ENCODE measurements around the gene RPRML. TPM values are rescaled to one million over a fixed set of nuclear protein-coding genes. Genes with fewer than 3 reads are reported as not detected.

RPRML gene
- total RNA-seq, 1 experiment from 2014 or later = 4.7 TPM

- Mint-ChIP-seq H3K36me3 (peaks cover 15% of the 10 kb centered on the region), H3K9me3 (no peaks in the 10 kb centered on the region), H3K27ac (peak overlapping the region; percentile 30; the same call in 1 of the 2 replicates), H3K4me1 (peaks cover 40% of the 10 kb centered on the region), H3K27me3 (ENCODE audit: low read depth) (no peaks in the 10 kb centered on the region), H3K4me3 (no peak overlapping the region)
- ChIA-PET POLR2A (interaction anchor here (0.7 kb wide), 1 partner anchor 73 kb away, joined by 3 read pairs; no protein-coding TSS in a partner anchor), CTCF (interaction anchor here (0.6 to 8.4 kb wide), 48 partner anchors 9 to 419 kb away, joined by 3 to 118 read pairs (median 6); partner anchors contain the start of genes EFCAB13, RPRML and WNT9B)
- DNase-seq (ENCODE audit: low spot score) (no peak), ATAC-seq (no peak)
- TF ChIP-seq, protein P1, sequence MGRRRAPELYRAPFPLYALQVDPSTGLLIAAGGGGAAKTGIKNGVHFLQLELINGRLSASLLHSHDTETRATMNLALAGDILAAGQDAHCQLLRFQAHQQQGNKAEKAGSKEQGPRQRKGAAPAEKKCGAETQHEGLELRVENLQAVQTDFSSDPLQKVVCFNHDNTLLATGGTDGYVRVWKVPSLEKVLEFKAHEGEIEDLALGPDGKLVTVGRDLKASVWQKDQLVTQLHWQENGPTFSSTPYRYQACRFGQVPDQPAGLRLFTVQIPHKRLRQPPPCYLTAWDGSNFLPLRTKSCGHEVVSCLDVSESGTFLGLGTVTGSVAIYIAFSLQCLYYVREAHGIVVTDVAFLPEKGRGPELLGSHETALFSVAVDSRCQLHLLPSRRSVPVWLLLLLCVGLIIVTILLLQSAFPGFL (CRISPR knock-in tag; IDR thresholded peaks at IDR 0.05; ENCODE audit: borderline replicate concordance) = 0 out of 2 replicates have a peak, but pooled peaks have one; percentile 10
- no peak for TF ChIP-seq NFE2L1 (CRISPR knock-in tag; IDR thresholded peaks at IDR 0.05)
These were observed 35.9 kb downstream of the RPRML start for GRCh38 chr17:46943218-46943500.

- H3K27me3 Mint-ChIP-seq (ENCODE audit: low read depth) = no peaks in the 10 kb centered on the region
- peaks cover 40% of the 10 kb centered on the region for H3K4me1 Mint-ChIP-seq
- TF ChIP-seq, protein P2, sequence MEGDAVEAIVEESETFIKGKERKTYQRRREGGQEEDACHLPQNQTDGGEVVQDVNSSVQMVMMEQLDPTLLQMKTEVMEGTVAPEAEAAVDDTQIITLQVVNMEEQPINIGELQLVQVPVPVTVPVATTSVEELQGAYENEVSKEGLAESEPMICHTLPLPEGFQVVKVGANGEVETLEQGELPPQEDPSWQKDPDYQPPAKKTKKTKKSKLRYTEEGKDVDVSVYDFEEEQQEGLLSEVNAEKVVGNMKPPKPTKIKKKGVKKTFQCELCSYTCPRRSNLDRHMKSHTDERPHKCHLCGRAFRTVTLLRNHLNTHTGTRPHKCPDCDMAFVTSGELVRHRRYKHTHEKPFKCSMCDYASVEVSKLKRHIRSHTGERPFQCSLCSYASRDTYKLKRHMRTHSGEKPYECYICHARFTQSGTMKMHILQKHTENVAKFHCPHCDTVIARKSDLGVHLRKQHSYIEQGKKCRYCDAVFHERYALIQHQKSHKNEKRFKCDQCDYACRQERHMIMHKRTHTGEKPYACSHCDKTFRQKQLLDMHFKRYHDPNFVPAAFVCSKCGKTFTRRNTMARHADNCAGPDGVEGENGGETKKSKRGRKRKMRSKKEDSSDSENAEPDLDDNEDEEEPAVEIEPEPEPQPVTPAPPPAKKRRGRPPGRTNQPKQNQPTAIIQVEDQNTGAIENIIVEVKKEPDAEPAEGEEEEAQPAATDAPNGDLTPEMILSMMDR (IDR thresholded peaks at IDR 0.05) = peak; percentile 85
- TF ChIP-seq, protein P3, sequence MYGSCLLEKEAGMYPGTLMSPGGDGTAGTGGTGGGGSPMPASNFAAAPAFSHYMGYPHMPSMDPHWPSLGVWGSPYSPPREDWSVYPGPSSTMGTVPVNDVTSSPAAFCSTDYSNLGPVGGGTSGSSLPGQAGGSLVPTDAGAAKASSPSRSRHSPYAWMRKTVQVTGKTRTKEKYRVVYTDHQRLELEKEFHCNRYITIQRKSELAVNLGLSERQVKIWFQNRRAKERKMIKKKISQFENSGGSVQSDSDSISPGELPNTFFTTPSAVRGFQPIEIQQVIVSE (CRISPR knock-in tag; IDR thresholded peaks at IDR 0.05; ENCODE audit: borderline replicate concordance) = no peak
- 0 out of 2 replicates have a peak, but pooled peaks have one; percentile 11 for TF ChIP-seq NFE2L1 (CRISPR knock-in tag; IDR thresholded peaks at IDR 0.05)
- ATAC-seq (peak; percentile 62), DNase-seq (ENCODE audit: low spot score) (peak; percentile 87)
- H3K4me3 Mint-ChIP-seq = no peak overlapping the region
- ChIA-PET POLR2A (interaction anchor here (0.7 to 0.8 kb wide), 2 partner anchors 73 to 122 kb away, joined by 3 read pairs; no protein-coding TSS in a partner anchor), CTCF (interaction anchor here (0.6 to 8.4 kb wide), 59 partner anchors 8 to 420 kb away, joined by 3 to 118 read pairs (median 5); partner anchors contain the start of genes EFCAB13, RPRML and WNT9B)
- H3K27ac Mint-ChIP-seq = no peak overlapping the region
- no peaks in the 10 kb centered on the region for H3K9me3 Mint-ChIP-seq
- peaks cover 19% of the 10 kb centered on the region for H3K36me3 Mint-ChIP-seq
These were observed 36.4 kb downstream of the RPRML start for GRCh38 chr17:46942441-46943217.

GRCh38 chr17:46940692-46941404 is 38.2 kb downstream of the RPRML start:
- Mint-ChIP-seq H3K4me3 (no peak overlapping the region), H3K27me3 (ENCODE audit: low read depth) (no peaks in the 10 kb centered on the region), H3K4me1 (peaks cover 38% of the 10 kb centered on the region), H3K27ac (peak overlapping the region; percentile 80; the same call in 1 of the 2 replicates), H3K36me3 (peaks cover 31% of the 10 kb centered on the region), H3K9me3 (no peaks in the 10 kb centered on the region)
- DNase-seq (ENCODE audit: low spot score) = peak; percentile 88
- CTCF ChIA-PET = interaction anchor here (0.5 to 8.4 kb wide), 28 partner anchors 15 to 204 kb away, joined by 3 to 118 read pairs (median 4); partner anchors contain the start of gene RPRML
- peak; percentile 80 for ATAC-seq
- POLR2A ChIA-PET = no interaction called here
- 0 out of 2 replicates have a peak, but pooled peaks have one; percentile 49 for TF ChIP-seq NFE2L1 (CRISPR knock-in tag; IDR thresholded peaks at IDR 0.05)
- TF ChIP-seq, protein P4, sequence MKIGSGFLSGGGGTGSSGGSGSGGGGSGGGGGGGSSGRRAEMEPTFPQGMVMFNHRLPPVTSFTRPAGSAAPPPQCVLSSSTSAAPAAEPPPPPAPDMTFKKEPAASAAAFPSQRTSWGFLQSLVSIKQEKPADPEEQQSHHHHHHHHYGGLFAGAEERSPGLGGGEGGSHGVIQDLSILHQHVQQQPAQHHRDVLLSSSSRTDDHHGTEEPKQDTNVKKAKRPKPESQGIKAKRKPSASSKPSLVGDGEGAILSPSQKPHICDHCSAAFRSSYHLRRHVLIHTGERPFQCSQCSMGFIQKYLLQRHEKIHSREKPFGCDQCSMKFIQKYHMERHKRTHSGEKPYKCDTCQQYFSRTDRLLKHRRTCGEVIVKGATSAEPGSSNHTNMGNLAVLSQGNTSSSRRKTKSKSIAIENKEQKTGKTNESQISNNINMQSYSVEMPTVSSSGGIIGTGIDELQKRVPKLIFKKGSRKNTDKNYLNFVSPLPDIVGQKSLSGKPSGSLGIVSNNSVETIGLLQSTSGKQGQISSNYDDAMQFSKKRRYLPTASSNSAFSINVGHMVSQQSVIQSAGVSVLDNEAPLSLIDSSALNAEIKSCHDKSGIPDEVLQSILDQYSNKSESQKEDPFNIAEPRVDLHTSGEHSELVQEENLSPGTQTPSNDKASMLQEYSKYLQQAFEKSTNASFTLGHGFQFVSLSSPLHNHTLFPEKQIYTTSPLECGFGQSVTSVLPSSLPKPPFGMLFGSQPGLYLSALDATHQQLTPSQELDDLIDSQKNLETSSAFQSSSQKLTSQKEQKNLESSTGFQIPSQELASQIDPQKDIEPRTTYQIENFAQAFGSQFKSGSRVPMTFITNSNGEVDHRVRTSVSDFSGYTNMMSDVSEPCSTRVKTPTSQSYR (CRISPR knock-in tag; IDR thresholded peaks at IDR 0.05) = no peak
- TF ChIP-seq, protein P2 (IDR thresholded peaks at IDR 0.05) = peak; percentile 64
- peak; percentile 73 for TF ChIP-seq USF2 (CRISPR knock-in tag; IDR thresholded peaks at IDR 0.05)
- TF ChIP-seq SP1 (CRISPR knock-in tag; conservative IDR thresholded peaks at IDR 0.05) = 0 out of 2 replicates have a peak, but pooled peaks have one; percentile 34
- no peak for TF ChIP-seq PRRX2 (CRISPR knock-in tag; IDR thresholded peaks at IDR 0.05)
- TF ChIP-seq, protein P5, sequence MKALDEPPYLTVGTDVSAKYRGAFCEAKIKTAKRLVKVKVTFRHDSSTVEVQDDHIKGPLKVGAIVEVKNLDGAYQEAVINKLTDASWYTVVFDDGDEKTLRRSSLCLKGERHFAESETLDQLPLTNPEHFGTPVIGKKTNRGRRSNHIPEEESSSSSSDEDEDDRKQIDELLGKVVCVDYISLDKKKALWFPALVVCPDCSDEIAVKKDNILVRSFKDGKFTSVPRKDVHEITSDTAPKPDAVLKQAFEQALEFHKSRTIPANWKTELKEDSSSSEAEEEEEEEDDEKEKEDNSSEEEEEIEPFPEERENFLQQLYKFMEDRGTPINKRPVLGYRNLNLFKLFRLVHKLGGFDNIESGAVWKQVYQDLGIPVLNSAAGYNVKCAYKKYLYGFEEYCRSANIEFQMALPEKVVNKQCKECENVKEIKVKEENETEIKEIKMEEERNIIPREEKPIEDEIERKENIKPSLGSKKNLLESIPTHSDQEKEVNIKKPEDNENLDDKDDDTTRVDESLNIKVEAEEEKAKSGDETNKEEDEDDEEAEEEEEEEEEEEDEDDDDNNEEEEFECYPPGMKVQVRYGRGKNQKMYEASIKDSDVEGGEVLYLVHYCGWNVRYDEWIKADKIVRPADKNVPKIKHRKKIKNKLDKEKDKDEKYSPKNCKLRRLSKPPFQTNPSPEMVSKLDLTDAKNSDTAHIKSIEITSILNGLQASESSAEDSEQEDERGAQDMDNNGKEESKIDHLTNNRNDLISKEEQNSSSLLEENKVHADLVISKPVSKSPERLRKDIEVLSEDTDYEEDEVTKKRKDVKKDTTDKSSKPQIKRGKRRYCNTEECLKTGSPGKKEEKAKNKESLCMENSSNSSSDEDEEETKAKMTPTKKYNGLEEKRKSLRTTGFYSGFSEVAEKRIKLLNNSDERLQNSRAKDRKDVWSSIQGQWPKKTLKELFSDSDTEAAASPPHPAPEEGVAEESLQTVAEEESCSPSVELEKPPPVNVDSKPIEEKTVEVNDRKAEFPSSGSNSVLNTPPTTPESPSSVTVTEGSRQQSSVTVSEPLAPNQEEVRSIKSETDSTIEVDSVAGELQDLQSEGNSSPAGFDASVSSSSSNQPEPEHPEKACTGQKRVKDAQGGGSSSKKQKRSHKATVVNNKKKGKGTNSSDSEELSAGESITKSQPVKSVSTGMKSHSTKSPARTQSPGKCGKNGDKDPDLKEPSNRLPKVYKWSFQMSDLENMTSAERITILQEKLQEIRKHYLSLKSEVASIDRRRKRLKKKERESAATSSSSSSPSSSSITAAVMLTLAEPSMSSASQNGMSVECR (CRISPR knock-in tag; IDR thresholded peaks at IDR 0.05; ENCODE audit: borderline replicate concordance) = no peak
- TF ChIP-seq SMAD4 (CRISPR knock-in tag; IDR thresholded peaks at IDR 0.05) = no peak
- peak; percentile 50; the same call in 1 of the 2 replicates for TF ChIP-seq USF1 (CRISPR knock-in tag; IDR thresholded peaks at IDR 0.05)

All from WTC11 (cell line).